ENCODE results near the gene MFSD1.
A peak's percentile ranks its signal among the peaks of the same experiment; 100 is the strongest.
"Not testable (repeated sequence)": the region's sequence is repeated elsewhere in the genome, so short reads cannot be mapped to it uniquely, and the experiment has no call there.

The MFSD1 gene

DNA sequence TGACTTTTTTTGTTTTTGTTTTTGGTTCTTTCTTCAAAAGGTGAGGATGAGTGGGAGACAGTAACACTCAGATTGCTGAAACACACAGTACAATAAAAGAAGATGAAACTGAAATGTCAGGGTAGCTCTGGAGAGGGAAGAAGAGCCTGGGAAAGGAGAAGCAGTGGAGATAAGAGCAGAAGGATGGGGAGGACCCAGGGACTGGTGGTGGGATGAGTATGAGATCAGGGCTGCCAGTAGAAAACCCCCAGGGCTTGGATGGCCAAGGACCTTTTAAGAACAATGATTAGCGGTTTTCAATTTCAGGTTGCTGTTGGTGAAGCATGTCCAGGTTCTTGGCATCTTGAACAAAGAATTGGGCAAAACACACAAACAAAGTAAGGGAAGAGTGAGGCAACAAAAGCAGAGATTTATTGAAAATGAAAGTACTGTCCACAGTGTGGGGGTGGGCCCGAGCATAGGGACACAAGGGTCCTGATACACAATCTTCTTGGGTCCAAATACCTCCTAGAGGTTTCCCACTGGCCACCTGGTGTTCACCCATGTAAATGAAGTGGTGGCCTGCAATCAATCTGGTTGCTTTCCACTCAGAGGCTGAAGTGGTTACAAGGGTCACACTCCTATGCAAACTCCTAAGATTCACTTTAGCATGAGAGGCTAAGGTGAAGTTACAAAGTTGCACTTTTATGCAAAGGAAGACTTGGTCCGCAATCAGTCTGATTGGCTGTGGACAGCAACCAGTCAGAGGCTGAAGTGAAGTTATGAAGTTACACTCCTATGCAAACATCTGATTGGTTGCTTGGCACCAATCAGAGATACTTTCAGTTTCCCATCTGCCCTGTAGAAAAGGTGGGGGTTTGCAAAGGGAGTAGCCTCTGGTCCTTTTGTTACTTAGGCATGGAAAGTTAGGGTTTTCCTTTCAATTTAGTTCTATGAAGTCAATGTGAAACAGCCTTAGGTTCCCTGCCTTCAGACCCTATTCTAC, 26.1 kb upstream of the MFSD1 start:
- DNase-seq (ENCODE audit: low spot score): no peak
- FAIRE-seq: no peak

DNA sequence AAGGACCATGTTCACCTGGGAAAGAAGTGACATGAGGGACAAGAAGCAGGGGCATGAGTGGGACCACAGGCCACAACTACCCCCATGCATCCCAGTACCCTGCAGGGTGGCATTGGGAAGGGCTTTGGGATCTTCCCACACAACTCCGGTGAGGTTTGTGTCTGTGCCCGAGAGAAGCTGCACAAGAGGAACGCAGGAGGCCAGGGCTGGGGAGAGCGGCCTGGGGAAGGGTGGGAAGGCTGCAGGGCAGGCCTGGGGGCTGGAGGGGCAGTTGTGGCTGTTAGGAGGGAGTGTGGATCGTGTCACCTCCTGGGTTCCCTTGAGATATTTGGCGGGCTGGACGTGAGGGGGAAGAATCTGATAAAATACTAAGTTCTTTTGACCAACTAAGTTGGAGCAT, 25.3 kb upstream of the MFSD1 start:
- DNase-seq (ENCODE audit: low spot score) (no peak), FAIRE-seq (no peak)

DNA sequence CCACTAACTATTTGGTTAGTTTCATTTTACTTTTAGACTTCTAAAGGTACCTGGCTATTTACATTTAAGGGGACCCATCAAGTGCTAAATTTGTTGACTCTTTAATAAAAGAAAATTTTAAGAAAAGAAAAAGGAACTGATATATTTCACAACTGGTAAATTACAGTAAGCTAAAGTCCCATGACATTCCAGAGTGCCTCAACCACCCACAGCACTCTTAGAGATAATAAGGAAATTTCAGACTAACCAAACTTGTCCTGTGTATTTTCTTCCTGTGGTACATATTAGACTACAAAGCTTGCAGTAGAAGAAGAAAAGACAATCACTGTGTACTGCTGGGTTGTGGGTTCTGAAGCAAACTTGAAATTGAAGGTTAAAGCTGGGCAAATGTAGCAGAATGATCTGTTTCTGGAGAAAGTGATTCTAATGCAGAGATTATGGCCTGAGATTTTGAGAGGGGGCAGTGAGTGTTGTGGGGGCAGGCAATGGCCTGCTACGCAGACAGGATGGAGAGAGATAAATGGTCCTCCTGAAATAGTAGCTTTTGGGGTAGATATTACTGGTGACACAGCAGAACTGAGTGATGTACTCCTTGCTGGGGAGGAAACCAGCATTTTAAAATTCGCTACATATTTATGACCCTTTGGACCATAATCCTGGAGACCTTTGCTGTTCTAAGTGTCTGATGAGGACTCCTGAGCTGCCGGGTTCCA, 24.5 kb upstream of the MFSD1 start:
- FAIRE-seq (no peak), DNase-seq (ENCODE audit: low spot score) (no peak)

DNA sequence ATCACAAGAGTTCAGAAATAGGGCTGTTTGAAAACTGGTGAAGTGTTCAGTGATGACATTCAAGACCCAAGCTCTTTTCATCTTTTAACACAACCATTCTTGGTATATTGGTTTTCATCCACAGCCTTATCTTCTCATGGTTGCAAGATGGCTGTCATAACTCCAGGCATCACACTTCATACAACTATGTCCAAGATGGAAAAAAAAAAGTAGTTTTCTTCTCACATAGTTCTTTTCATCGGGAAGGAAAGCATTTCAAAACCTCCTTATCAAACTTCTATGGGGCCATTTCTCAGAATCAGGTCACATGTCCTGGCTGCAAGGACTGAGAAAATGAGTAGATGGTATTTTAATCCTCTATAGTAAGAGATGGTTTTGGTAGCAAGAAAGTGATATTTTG, 21.1 kb upstream of the MFSD1 start:
- FAIRE-seq (no peak), DNase-seq (ENCODE audit: low spot score) (no peak)

DNA sequence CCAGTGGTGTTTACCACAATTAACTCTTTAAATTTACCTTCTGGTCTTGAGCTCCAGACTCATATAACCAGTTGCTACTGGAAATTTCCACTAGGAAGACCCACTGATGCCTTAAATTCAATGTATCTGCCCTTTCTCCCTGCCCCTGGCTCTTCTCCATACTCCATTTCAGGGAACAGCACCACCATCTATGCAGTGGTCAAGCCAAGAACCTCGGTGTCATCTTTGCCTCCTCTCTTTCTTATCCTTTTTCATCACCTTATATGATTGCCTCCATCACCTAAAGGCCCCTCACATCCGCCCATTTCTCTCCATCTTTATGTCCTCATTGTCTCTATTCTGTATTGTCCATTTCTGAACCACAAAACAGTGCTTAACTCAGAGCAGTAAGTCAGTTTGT, 20.7 kb upstream of the MFSD1 start:
- FAIRE-seq: no peak
- DNase-seq (ENCODE audit: low spot score): no peak

DNA sequence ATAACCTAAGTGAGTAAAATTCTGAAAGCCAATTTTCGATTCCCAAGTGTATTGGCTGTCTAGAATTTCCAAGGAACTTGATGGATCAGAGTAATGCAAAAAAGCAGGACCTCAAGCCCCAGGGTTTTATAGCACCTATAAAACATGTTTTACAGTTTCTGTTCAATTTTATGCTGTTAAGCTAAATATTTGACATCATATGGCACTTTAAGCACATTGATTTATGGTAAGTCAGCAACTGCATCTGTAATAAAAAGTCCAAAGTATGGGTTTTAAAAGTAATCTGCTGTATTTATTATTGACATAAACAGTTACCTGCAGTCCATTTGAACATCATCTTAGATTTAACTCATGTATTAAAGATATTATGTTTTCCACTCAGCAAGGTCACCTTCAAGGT, 20.0 kb upstream of the MFSD1 start:
- DNase-seq (ENCODE audit: low spot score) (no peak), FAIRE-seq (no peak)

DNA sequence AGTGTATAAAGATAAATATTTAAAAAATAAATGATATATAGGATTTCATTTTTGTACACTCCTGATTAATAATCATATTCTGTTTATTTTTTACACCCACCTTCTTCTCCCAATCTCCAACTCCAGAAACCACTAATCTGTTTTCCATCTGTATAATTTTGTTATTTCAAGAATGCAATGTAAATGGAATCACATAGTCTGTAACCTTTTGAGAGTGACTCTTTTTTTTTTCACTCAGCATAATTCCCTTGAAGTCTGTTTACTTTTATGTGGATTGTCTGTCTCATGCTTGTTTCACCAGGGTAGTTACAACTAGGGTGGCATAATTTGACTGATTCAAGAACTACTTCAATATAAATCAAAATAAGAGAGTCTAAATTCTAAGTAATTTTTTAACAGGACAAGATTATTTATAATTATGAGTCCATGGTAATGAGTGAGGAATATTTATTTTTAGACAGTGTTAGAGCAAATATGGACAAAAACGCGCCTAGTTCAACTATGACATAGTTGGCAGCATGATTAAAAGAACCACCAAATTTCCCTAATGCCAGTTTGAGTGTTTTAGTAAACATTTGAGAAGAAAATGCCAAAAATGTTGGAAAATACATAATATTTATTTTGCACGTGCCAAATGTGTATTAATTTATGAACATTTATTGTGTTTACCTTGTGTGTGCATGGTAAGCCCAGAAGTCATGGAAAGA, 19.4 kb upstream of the MFSD1 start:
- DNase-seq (ENCODE audit: low spot score) (no peak), FAIRE-seq (no peak)

DNA sequence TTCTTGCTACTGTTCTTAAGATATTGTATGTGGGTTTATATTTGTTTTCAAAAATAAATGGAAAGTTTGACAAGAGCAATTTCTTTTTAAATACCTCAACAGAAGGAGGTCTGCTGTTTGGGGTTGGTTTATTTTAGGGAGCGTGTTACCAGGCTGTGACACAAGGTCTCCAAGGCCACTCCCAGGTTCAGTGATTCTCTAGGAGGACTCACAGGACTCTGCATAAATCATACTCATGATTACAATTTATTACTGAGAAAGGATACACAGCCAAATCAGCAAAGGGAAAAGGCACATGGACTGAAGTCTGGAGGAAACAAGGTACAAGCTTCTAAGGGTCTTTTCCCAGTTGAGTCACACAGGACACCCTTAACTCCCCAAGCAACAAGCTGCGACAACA, 18.8 kb upstream of the MFSD1 start:
- no peak for FAIRE-seq
- DNase-seq (ENCODE audit: low spot score): no peak

DNA sequence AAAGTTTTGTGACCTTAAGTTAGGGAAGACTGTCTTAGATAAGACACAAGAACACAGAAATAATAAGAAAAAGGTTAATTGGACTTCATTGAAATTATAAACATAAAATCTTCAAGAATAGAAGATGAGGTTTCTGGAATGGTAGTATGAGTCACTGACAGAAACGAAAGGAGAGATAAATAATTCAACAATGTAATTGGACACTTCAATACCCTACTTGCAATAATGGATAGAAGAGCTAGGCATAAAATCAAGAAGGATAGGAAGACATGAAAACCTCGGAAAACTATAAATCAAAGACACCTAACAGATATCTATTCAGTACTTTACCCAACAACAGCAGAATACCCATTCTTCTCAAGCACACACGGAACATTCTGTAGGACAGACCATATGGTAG, 15.9 kb upstream of the MFSD1 start:
- FAIRE-seq: no peak

DNA sequence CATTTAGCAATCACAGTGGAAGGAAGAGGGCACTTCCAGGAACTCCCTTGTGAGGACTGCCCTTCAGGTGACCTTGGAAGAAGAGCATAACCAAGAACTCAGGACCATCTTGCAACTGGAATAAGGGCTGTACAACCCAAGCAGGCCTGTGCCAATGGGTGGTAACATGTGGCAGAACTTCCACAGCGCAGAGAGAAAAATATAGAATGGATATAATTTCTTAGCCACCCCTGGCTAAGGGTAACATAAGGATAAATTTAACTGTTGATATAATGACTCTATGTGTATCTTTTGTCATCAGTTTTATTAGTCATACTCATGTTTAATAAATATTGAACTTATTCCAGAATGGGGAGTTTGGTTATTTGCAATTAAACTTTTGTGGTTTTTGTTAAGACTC, 13.4 kb upstream of the MFSD1 start:
- DNase-seq (ENCODE audit: low spot score) (no peak), FAIRE-seq (no peak)

More for the DNA sequence above, 15.9 kb upstream of the MFSD1 start:
- DNase-seq (ENCODE audit: low spot score): no peak

DNA sequence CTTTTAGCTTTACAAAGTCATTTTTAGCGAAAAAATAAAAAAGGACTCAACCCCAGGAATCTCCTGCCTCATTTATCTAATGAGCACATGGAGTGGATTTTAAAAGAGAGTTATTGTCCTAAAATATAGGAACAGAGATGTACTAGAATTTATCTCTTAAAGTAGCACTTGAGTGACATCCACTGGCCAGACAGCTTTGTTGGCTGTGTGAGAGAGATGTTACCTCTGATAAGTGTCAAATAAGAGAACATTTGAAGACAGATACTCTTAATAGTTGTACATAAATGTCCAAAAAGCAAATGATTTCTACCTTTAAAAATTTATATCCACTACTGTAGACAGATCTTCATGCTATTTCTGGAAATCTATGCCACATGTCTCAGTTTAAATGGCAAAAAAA, 12.3 kb upstream of the MFSD1 start:
- FAIRE-seq (peak; percentile 78), DNase-seq (ENCODE audit: low spot score) (peak; percentile 45)

DNA sequence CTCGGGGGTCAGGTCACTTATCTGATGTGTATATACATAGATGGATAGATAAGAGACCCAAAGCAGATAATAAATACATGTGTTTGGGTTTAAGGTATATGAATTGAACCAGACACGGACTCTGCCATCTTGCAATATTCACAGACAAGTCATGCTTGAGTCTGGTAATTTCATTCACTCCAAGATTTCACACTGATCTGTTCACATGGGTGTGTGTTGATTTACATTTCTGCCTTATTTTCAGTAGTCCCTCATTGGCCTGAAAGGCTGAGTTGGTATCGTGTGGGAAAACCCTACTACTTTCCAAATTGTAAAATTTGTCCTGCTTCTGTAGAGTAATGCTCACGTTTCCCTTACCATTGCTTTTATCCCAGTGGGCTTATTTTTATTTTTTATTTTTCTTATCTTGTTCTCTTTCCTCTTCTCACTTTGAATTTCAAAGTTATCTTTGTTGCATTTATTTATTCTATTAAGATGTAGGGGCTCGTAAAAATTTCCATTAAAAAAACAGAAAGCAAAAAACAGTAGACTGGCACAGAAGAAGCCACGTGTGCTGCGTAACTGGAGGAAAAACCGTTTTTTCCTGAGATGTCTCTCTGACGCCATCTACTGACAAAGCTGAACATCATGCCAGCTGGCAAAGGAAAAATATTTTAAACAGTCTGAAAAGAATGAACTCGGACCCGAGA, 10.8 kb upstream of the MFSD1 start:
- DNase-seq (ENCODE audit: low spot score): peak; percentile 70
- FAIRE-seq: peak; percentile 88

DNA sequence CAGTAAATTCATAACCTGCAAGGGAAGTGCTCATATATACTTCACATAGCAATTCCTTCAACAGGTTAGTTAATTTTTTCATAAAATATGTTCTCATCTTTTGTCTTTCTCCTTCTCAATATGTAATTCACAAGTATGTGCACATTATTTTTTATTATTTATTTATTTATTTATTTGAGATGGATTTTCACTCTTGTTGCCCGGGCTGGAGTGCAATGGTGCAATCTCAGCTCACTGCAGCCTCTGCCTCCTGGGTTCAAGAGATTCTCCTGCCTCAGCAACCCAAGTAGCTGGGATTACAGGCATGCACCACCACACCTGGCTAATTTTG, 10.3 kb upstream of the MFSD1 start:
- FAIRE-seq; DNase-seq (ENCODE audit: low spot score): not testable (repeated sequence)

DNA sequence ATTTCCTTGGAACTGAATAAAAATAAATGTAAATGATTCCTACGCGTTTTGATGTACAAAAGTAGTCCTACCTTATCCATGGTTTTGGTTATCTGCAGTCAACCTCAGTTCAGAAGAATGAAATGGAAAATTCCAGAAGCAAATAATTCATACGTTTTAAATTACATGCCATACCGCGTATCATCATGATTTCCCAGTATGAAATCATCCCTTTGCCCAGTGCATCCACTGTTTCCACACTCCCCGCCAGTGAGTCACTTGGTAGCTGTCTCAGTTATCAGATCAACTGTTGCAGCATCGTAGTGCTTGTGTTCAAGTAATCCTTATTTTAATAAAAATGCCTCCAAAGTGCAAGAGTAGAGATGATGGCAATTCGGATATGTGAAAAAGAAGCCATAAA, 9.1 kb upstream of the MFSD1 start:
- FAIRE-seq: peak; percentile 90

DNA sequence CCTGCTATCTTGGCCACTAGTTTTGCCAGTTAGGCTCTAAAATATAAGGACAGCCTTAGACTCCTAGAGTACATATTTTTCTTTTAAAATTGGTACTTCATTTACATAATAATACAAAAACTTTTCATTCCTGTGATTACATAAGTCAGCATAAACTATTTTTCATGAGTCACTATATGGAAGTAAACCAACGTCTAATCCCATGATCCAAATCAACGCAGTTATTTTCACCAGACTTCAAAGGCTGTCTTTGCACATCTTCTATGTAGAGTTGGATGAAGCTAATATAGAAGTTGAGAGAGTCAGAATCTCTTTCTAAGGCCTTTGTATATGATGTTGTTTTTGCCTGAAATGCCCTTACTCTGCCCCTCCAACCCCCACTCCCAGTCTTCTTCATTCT, 7.6 kb upstream of the MFSD1 start:
- DNase-seq (ENCODE audit: low spot score) (no peak), FAIRE-seq (no peak)

More for the DNA sequence above, 9.1 kb upstream of the MFSD1 start:
- peak; percentile 82 for DNase-seq (ENCODE audit: low spot score)

DNA sequence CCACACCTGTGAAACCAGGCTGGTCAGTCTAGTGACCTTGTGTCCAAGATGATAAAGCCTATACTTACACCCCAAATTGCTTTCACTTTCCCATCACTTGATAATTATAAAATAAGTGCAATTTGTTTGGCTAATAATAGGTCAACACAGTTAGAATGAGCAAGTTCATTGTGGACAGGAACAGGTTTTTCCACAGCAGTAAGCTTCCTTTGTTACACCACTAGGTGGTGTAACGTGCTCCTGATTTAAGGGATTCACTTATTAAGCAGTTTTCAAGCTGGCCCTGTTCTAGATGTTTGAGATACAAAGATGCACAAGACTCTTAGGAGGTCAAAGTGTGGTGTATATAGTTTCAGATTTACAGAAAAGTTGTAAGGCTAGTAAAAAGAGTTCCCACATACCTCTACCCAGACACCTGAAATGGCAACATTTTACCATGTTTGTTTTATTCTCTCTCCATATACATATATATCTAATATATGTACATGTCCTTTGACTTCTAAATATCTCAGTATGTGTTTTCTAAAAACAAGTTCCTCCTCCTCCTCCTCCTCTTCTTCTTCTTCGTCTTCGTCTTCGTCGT, 6.8 kb upstream of the MFSD1 start:
- DNase-seq (ENCODE audit: low spot score) (no peak), FAIRE-seq (no peak)

DNA sequence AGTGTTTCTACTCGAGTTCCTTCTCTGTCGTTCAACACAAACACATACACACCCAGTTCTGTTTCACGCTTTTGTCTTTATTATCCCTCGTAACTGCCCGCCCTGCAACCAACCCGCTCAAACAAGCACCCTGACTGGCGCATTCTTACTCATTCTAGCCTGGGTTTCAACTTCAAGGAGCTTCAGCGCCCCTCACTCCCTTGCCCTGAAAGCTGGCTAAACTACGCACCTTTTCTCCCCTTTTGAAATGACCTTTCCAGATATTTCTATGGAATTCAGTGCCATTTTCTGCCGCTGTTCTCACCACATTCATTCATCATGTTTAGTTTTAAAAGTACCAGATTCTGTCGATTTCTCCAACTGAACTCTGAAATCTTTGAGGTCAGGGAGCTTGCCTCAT, 653 bp upstream of the MFSD1 start:
- FAIRE-seq (no peak), DNase-seq (ENCODE audit: low spot score) (no peak)

DNA sequence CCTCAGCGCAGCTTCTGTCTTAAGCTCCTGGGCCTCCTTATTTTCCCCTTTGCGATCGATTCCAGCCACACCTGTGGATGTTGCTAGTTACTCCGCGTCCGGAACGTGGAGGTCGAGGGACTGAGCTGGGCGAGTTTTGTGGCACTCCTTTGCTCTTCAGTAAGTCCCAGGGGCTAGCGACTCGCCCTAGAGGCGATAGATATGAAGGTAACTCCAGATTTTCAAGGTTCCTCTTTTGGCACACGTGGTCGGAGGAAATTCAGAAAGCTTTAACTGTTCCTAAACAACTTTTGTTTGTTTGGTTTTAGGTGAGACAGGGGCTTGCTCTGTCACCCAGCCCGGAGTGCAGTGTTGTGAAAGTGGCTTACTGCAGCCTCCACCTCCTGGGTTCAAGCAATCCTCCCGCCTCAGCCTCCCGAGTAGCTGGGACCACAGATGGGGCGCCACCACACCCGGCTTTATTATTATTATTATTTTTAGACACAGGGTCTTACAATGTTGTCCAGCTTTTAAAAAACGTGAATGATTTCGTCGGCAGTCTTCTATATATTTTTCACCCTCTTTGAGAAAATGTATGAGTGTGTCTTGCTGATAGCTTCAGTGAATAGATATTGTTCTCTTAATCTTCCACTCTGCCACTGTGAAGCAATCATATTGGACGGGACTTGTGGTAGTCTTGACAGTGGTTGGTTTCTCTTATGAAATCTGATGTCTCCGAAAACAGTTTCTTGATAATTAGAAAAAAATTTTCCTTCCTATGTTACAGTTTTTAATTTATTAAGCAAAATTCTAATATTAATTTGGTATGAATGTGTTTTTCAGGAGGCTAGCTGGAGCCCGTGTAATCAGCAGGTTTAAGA, 785 bp downstream of the MFSD1 start:
- FAIRE-seq (no peak), DNase-seq (ENCODE audit: low spot score) (peak; percentile 13)

DNA sequence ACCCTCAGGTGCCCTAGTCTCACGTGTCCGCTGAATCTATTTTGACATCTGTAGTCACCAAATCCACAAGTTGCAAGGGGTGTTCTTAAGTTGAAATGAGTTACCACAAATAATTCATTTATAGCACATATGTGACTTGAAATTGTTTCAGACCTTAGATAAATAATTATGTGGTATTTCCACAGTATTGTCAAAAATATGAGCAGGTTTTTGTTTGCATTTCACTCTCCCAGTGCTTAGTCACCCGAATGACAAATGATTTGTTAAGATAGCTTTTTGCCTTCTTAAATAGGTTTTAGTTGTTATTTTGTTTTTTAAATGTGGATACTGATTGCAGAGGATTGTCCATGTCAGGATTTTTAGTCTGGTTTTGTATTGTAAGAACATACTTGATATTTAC, 2.6 kb downstream of the MFSD1 start:
- DNase-seq (ENCODE audit: low spot score) (no peak), FAIRE-seq (no peak)

DNA sequence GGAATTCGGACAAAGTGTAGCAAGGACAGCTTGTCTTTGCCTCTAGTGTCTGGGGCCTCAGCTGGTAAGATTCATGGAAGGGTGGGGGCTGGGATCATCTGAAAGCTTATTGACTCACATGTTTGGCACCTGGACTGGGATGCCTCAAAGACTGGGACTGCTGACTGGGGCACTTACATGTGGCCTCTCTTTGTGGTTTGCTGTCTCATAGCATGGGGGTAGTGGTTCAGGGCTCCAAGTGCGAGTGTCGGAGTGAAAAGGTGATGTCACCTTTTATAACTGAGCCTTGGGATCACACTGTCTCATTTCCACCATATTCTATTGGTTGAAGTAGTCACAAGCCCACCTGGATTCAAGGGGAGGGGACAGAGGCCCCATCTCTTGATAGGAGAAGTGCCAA, 6.8 kb downstream of the MFSD1 start:
- FAIRE-seq: peak; percentile 97
- DNase-seq (ENCODE audit: low spot score): peak; percentile 99
